ENCODE measurements around the gene TALDO1.

TALDO1 gene

DNA sequence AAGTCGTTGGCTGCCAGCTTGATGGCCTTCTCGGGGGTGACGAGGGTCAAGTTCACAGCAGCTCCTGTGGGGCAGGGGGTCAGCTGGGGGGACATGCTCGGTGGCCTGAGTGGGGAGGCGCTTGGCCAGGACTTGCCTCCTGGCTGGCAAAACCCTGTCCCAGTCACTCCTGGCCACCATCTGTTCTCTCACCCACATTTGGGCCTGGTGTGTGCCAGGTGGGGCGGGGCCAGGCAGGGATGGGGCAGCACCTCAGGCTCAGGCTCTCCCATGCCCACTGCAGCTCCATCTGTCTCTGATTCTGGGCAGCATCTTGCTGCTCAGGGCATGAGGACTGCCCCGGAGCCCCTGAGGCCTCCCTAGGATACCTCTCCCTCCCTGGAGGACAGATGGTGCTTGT, 46.3 kb downstream of the TALDO1 start:
- no peak for DNase-seq (ENCODE audit: extremely low read depth, low read depth)
- TF ChIP-seq, protein P1, sequence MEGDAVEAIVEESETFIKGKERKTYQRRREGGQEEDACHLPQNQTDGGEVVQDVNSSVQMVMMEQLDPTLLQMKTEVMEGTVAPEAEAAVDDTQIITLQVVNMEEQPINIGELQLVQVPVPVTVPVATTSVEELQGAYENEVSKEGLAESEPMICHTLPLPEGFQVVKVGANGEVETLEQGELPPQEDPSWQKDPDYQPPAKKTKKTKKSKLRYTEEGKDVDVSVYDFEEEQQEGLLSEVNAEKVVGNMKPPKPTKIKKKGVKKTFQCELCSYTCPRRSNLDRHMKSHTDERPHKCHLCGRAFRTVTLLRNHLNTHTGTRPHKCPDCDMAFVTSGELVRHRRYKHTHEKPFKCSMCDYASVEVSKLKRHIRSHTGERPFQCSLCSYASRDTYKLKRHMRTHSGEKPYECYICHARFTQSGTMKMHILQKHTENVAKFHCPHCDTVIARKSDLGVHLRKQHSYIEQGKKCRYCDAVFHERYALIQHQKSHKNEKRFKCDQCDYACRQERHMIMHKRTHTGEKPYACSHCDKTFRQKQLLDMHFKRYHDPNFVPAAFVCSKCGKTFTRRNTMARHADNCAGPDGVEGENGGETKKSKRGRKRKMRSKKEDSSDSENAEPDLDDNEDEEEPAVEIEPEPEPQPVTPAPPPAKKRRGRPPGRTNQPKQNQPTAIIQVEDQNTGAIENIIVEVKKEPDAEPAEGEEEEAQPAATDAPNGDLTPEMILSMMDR (IDR thresholded peaks at IDR 0.05; ENCODE audit: low read depth, low read length, missing control alignments): no peak
- no peak overlapping the region for H3K4me3 ChIP-seq (replicated peaks; ENCODE audit: low read depth, low read length)

DNA sequence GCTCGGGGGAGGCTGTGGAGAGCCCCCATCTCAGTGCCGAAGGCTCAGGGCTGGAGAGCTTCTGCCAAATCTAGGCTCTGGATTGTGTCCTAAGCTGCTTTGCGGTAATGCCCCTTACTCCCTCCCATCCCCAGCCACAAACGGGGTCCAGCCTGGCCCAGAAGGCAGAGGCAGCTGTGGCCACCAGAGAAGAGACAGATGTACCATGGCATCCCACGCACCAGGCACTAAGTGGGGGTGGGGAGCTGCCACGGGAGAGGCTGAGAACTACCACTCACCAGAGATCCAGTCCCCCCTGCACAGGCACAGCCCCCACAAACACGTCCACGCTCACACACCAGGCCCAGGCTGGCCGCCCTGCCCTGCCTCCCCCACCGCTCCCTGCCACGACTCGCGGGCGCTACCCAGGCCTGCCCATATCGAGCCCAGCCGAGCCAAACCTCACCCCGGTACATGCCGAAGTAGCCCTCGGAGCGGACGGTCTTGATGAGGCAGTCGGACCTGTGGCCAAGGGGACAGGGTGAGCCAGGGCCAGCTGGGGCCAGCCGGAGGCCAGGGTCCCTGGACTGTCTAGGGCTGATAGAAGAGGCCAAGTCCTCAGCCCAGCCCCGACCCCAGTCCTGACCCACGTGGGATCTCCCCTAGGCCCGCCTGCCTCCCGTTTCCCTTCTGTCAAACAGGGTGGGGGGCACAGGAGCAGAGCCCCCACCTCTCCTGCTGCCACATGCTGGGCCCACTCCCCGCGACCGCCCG, 46.9 kb downstream of the TALDO1 start:
- TF ChIP-seq, protein P1 (IDR thresholded peaks at IDR 0.05; ENCODE audit: low read depth, low read length, missing control alignments): no peak
- DNase-seq (ENCODE audit: extremely low read depth, low read depth): no peak
- no peak overlapping the region for H3K4me3 ChIP-seq (replicated peaks; ENCODE audit: low read depth, low read length)

DNA sequence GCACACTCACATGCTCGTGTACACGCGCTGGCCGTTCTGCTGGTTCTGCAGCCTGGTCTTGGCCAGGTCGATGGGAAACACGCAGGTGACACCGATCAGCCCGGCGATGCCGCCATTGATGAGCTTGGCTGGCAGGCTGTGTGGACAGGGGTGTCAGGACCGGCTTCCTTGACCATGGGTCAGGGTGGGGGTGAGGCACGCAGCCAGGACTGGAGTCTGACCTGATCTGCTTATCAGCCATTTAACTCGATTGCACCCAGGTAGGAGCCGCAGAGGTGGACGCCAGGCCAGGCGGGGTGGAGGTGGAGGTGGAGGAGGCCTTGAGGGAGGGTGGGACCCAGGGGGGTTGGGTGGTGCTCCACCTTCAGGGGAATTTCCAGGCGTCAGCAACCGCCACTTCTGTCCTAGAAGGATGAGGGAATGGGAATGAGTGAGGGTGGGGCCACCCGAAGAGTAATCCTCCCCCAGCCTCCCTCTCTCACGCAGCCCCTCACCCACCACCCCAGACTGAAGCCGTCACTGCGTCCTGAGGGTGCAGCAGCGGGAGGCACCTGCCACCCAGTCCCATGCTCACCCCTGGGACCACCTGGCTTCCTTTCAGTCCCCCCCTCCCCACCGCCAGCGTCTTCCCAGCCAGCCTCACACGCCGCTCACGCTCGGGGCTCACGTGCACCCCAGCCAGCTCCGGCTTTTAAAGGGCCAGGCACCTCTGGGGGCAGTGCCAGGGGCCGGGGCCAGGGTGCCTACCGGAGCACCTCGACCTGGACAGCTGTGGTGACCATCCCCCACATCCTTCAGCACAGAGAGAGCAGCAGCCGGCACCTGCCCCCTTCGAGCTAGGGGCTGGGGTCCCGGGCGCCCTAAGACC, 47.7 kb downstream of the TALDO1 start:
- DNase-seq (ENCODE audit: extremely low read depth, low read depth): no peak
- TF ChIP-seq, protein P1 (IDR thresholded peaks at IDR 0.05; ENCODE audit: low read depth, low read length, missing control alignments): no peak
- peak overlapping the region; percentile 79 for H3K4me3 ChIP-seq (replicated peaks; ENCODE audit: low read depth, low read length)

DNA sequence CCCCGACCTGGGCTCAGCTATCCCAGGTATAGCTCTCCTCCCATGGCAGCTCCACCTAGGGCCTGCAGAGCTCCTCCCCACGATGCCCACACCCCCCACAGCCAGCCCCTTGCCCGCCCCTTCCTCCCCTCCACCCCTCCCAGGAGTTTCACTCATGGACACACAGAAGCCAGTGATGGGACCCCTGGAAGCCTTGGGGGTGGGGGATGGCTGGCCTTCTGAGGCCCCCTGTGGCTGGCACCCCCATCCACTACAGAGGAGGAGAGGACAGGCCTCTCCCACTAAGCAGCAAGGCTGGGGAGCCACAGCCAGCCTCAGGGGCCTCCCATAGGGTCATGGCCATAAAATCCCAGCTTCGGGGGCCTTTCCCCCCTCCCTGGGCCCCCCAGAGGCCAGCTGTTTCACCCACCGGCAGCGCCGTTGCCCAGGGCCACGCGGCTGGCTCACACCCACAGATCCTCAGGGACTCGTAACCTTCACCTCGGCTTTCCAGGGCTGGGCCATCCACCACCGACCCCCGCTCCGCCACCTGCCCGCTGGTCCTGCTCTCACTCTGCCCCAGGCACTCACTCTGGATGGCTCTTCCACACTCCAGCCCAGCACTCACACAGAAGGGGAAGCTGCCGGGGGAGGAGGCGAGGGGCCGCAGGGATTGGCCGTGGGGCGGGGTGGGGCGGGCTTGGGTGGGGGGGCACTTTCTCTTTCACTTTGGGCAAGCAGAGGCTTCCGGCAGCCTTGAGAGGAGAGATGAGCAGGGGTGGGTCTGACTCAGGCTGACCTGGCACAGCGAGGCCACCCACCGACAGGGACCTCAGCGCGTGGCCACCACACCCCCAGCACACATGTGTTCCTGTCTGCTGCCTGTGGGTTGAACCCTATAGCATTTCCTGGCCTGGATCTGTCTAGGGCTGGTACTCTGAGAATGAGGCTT, 48.6 kb downstream of the TALDO1 start:
- DNase-seq (ENCODE audit: extremely low read depth, low read depth): no peak
- TF ChIP-seq, protein P1 (IDR thresholded peaks at IDR 0.05; ENCODE audit: low read depth, low read length, missing control alignments): no peak
- H3K4me3 ChIP-seq (replicated peaks; ENCODE audit: low read depth, low read length): peak overlapping the region; percentile 79

DNA sequence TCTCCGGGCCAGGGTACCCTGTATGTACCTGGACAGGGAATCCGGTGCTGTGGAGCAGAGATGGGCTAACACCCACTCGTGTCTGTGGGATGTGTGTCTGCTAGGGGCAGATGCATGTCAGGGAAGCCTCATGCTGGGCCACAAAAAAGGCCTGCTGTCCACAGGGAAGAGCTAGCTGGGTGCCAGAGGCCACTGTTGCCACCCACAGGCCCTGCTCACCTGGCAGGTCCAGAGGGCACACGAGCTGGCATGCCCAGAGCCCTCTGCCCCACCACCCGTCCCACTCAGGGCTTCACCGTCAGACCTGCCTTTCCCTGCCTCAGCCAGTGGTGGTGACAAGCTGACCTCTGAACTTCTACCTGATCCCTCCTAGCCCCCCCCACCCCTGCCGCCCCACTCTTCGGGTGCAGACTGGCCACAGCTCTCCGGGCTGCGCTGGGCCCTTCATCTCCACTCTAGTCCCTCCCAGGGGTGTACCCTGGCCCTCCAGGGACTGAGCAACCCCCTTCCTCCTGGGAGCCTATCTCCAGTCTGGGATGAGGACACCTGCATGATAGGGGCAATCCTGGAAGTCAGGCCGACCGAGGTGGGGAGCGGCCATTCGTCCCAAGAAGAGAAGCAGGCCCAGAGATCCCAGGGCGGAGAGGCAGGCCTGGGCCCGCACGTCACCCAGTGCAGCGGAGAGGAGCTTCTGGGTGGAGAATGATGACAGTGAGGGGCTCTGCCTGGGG, 49.5 kb downstream of the TALDO1 start:
- DNase-seq (ENCODE audit: extremely low read depth, low read depth): no peak
- H3K4me3 ChIP-seq (replicated peaks; ENCODE audit: low read depth, low read length): peak overlapping the region; percentile 79
- TF ChIP-seq, protein P1 (IDR thresholded peaks at IDR 0.05; ENCODE audit: low read depth, low read length, missing control alignments): no peak

Data from HFF-Myc (cell line).